ELF-1 (cell line): ENCODE results near the gene ZNF432.
"Not testable (repeated sequence)": the region's sequence is repeated elsewhere in the genome, so short reads cannot be mapped to it uniquely, and the experiment has no call there.

Source experiments
- DNase-seq: peaks from one replicate; pipeline ENCODE4 v3.0.0-alpha.2; 2016; ENCODE audit warnings: low read depth, low spot score

ZNF432 gene

DNA sequence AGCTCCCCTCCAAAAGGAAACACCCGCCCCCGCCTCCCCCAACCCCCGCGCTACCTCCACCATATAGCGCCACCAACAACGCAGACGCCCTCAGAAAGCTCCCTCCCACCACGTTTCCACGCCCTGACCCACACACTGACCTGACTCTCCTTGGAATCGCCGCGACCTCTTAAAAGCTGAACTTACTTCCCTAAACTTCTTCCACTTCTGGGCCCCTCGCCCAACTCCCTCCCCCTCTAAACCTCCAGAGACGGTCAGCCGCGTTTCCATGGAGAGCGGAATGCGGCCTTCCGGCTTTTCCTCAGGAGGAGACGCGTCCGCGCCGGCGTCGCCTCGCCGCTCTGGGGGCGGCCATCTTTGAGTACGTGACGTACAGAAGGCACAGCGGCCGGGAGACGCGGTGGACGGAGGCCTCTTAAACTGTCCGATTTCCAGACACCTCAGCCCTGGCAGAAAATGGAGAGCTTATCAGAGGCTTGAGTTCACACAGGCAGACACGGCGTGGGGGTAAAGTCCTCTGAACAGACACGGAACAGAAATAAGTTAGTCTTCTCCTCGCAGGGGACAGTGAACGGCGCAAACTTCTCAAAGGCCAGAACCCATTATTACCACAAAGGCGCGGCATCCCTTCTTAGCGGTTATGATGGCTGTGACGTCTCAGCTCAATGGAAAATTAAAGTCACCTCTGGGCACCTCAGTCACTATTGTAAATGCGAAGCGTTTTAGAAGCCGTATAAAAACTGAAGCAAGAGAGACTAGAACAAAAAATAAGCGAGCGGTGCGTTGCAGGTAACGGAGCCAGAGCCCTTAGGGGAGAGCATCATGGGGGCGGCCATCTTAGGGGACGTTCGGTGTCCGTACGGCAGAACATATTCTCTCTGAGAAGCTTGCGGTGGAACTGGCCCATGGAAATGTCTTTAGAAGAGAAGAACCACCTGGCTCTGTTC, at the start of gene ZNF432:
Gene ZNF432, minus strand, starts transcription at position 284 of the 947 bp plus-strand sequence. CDS start 1,970 bp downstream, outside the sequence.
- peak; percentile 98 for DNase-seq

DNA sequence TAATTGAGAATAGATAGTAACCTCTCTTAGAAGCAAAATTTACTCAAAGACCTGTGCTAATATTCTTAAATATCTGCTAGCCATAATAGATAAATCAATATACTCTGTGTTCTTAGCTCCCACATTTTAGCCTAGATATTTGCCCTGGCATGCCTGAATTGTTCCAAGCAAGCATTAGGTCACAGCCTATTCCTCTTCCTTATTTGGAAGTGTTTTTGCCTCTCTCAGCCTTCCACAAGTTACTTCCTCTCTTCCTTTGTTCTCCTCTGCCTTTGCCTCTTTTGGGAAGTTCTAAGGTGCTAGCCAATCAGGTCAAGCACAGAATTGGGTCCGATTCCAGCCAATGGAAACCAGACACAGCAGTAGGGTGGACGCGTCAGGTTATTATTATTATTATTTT, 47.8 kb upstream of the ZNF432 start:
- not testable (repeated sequence) for DNase-seq

GRCh38 chr19:52095172-52096014, 46.8 kb upstream of the ZNF432 start, which contains the start of gene ZNF841:
Gene ZNF841, minus strand, starts transcription at chr19:52095765. Its CDS starts 10,964 bp downstream, at chr19:52084801.
- peak; percentile 97 for DNase-seq

- DNase-seq: peak; percentile 11
Observed at GRCh38 chr19:52094526-52095130, 46.0 kb upstream of the ZNF432 start.

DNA sequence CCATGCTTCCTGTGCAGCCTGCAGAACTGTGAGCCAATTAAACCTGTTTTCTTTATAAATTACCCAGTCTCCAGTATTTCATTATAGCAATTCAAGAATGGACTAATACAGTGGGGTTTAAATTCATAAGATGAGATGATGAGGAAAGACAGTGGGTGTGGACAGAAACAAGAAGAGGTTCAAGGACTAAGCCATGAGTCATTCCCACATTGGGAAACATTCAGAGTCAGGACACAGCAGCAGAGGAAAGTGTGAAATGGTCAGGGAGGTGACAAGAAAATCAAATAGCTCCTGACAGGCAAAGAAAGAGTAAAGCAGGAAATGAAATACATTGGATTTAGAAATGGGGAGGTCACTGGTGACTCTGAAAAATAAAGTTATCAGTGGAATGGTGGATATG, 37.8 kb upstream of the ZNF432 start:
- DNase-seq: no peak

DNA sequence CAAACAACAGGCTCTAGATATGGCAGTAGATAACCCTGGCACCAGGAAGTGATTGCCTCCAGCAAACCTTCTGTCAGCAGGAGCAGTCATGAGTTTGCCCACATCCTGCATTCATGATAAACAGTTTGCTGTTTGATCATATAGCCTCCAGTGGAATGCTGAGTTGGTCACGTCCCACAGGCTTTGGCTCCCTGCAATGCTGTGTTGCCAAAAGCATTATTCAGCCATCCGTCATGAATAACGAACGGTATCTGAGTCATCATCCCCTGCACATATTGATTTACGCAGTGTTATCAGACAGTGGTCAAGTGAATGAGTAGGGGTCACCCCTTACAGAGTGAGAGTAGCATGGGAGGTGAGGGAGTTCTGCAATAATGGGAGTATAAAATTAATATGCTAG, 21.9 kb upstream of the ZNF432 start:
- peak; percentile 15 for DNase-seq

- no peak for DNase-seq
Observed at GRCh38 chr19:52069653-52070052, 21.0 kb upstream of the ZNF432 start.

DNA sequence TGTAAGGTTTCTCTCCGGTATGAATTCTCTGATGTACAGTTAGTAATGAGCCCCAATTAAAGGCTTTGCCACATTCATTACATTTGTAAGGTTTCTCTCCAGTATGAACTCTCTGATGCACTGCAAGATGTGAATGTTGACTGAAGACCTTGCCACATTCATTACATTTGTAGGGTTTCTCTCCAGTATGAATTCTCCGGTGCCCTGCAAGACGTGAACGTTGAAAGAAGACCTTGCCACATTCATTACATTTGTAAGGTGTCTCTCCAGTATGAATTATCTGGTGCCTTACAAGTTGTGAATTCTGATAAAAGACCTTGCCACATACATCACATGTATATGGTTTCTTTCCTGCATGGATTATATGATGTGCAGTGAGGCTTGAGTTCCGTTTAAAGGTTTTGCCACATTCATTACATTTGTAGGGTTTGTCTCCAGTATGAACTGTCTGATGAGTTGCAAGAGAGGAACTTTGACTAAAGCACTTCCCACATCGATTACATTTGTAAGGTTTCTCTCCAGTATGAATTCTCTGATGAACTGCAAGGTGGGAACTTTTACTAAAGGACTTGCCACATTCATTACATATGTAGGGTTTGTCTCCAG, 17.7 kb upstream of the ZNF432 start:
- DNase-seq: no peak

DNA sequence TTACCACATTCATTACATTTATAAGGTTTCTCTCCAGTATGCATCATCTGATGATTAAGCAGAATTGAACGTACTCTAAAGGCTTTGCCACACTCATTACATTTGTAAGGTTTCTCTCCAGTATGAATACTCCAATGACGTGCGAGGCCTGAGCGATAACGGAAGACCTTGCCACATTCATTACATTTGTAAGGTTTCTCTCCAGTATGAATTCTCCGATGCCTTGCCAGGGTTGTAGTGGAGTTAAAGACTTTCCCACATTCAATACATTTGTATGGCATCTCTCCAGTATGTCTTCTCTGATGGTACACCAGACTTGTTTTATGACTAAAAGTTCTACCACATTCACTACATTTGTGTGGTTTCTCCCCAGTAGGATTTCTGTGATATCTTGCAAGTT, 16.8 kb upstream of the ZNF432 start:
- no peak for DNase-seq

DNA sequence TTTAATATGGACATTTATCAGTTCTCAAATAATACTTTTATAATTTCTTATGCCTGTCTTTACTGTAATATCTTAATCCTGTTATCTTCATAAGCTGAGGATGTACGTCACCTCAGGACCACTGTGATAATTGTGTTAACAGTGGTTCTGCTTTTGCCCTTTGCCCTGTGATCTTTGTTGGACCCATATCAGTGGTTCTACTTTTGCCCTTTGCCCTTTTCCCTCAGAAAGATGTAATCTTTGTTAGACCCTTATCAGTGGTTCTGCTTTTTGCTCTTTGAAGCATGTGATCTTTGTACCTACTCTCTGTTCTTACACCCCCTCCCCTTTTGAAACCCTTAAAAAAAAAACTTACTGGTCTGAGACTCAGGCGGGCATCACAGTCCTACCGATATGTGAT, 7.8 kb upstream of the ZNF432 start:
- not testable (repeated sequence) for DNase-seq

DNA sequence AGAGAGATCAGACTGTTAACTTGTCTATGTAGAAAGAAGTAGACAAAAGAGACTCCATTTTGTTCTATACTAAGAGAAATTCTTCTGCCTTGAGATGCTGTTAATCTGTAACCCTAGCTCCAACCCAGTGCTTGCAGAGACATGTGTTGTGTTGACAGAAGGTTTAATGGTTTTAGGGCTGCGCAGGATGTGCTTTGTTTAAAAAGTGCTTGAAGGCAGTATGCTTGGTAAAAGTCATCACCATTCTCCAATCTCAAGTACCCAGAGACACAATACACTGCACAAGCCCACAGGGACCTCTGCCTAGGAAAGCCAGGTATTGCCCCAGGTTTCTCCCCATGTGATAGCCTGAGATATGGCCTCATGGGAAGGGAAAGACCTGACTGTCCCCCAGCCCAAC, 3.1 kb upstream of the ZNF432 start:
- DNase-seq: peak; percentile 27

DNA sequence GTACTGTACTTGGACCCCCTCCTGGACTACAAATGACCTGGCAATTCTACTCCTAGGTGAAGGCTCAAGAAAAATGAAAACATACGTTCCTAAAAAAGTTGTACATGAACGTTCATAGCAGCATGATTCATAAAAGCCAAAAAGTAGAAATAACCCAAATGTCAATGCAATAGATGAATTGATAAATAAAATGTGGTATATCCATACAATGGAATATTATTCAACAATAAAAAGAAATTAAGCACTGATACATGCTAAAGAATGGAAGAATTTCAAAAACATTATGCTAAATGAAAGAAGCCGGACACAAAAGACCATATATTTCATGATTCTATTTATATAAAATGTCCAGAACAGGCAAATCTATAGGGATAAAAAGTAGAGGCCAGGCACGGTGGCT, 9.5 kb downstream of the ZNF432 start:
- DNase-seq: no peak

DNA sequence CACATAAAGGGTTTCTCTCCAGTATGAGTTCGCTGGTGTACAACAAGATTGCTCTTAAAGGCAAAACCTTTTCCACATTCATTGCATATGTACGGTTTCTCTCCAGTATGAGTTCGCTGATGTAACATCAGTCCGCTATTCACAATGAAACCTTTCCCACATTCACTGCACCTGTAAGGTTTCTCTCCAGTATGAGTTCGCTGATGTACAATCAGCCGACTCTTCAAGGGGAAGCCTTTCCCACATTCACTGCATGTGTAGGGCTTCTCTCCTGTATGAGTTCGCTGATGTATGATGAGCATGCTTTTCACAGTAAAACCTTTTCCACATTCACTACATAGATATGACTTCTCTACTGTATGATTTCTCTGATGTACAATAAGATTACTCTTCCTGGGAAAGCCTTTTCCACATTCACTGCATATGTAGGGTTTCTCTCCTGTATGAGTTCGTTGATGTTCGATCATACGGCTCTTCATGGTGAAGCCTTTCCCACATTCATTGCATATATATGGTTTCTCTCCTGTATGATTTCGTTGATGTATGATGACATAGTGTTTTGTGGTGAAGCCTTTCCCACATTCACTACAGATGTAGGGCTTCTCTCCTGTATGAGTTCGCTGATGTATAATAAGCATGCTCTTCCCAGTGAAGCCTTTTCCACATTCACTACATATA, 14.4 kb downstream of the ZNF432 start:
- DNase-seq: no peak

- no peak for DNase-seq
Observed at GRCh38 chr19:52028780-52029123, 19.9 kb downstream of the ZNF432 start.

DNA sequence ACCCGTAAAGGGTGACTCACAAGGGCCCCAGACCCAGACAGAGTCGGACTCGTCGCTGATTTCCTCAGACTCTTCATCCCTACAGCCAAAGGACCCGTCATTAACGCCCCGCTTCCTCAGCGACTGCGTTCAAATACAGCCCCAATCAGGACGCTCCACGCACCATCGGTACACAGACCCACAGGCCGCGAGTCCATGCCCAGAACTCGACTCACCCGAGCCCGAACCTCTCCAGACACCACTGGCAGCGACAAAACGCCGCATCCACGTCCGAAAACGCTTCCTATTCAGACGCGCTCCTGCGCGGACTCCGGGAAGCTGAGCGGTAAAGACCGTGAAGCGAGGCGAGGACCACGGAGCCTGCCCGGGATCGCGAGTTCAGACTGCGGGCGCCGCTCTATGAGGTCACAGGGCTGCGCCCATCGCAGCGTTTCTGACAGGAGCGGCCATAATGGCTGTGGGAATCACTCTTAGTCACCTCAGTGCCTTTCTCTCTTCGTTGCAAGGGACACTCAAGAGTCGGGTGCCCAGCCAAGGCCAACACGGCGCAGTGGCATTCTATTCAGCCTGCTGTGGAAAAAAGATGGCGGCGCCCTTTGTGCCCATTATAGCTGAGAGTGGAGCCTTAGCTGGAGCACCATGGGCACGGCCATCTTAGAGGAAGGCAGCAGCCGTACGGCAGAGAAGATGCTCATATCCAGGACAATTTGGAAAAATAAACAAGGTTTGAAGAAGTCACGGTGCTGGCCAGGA, 20.4 kb downstream of the ZNF432 start, which contains the start of gene ZNF614:
Gene ZNF614, minus strand, starts transcription at position 353 of the 753 bp plus-strand sequence. CDS start 2,634 bp downstream, outside the sequence.
- DNase-seq: peak; percentile 92

GRCh38 chr19:52026255-52026990, 22.2 kb downstream of the ZNF432 start:
- DNase-seq: peak; percentile 81

DNA sequence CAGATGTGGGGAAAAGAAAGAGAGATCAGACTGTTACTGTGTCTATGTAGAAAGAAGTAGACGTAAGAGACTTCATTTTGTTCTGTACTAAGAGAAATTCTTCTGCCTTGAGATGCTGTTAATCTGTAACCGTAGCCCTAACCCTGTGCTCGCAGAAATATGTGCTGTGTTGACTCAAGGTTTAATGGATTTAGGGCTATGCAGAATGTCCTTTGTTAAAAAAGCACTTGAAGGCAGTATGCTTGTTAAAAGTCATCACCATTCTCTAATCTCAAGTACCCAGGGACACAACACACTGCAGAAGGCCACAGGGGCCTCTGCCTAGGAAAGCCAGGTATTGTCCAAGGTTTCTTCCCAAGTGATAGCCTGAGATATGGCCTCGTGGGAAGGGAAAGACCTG, 24.2 kb downstream of the ZNF432 start:
- not testable (repeated sequence) for DNase-seq

- DNase-seq: no peak
Observed at GRCh38 chr19:52022193-52022592, 26.4 kb downstream of the ZNF432 start.

- DNase-seq: no peak
Observed at GRCh38 chr19:52020506-52020905, 28.1 kb downstream of the ZNF432 start.
